ENCODE data around the gene LRIG1.

Gene LRIG1

GRCh38 chr3:66401675-66402491, 98.9 kb downstream of the LRIG1 start:
- Histone ChIP-seq H3K27me3 (ENCODE audit: insufficient read depth, poor library complexity, severe bottlenecking) (no peaks in the 10 kb centered on the region), H3K4me3 (replicated peaks; ENCODE audit: insufficient read depth, low read length) (no peak overlapping the region), H3K27ac (replicated peaks) (no peak overlapping the region)
- no peak for DNase-seq (ENCODE audit: low read depth in 1 of 2, low spot score in 1 of 2)
- TF ChIP-seq REST (IDR thresholded peaks at IDR 0.05; ENCODE audit: insufficient replicate concordance, low read depth) (no peak), CTCF (IDR thresholded peaks at IDR 0.05; ENCODE audit: insufficient read depth, low read length) (no peak), GABPA (IDR thresholded peaks at IDR 0.05; ENCODE audit: low read depth) (no peak), POLR2AphosphoS5 (IDR thresholded peaks at IDR 0.05; ENCODE audit: low read depth) (no peak)

GRCh38 chr3:66401157-66401550, 99.7 kb downstream of the LRIG1 start:
- DNase-seq (ENCODE audit: low read depth in 1 of 2, low spot score in 1 of 2) = no peak
- no peak overlapping the region for H3K27ac ChIP-seq (replicated peaks)
- no peak overlapping the region for H3K4me3 ChIP-seq (replicated peaks; ENCODE audit: insufficient read depth, low read length)
- TF ChIP-seq CTCF (IDR thresholded peaks at IDR 0.05; ENCODE audit: insufficient read depth, low read length) (no peak), GABPA (IDR thresholded peaks at IDR 0.05; ENCODE audit: low read depth) (no peak), SPI1 (IDR thresholded peaks at IDR 0.05; ENCODE audit: borderline replicate concordance, low read depth) (no peak), POLR2AphosphoS5 (IDR thresholded peaks at IDR 0.05; ENCODE audit: low read depth) (no peak), REST (IDR thresholded peaks at IDR 0.05; ENCODE audit: insufficient replicate concordance, low read depth) (no peak)
- H3K27me3 ChIP-seq (ENCODE audit: insufficient read depth, poor library complexity, severe bottlenecking) = no peaks in the 10 kb centered on the region

GRCh38 chr3:66400411-66401156, 100.2 kb downstream of the LRIG1 start:
- Histone ChIP-seq H3K27me3 (ENCODE audit: insufficient read depth, poor library complexity, severe bottlenecking) (no peaks in the 10 kb centered on the region), H3K4me3 (replicated peaks; ENCODE audit: insufficient read depth, low read length) (no peak overlapping the region), H3K27ac (replicated peaks) (no peak overlapping the region)
- TF ChIP-seq REST (IDR thresholded peaks at IDR 0.05; ENCODE audit: insufficient replicate concordance, low read depth) (no peak), POLR2AphosphoS5 (IDR thresholded peaks at IDR 0.05; ENCODE audit: low read depth) (no peak), SPI1 (IDR thresholded peaks at IDR 0.05; ENCODE audit: borderline replicate concordance, low read depth) (no peak), GABPA (IDR thresholded peaks at IDR 0.05; ENCODE audit: low read depth) (no peak), CTCF (IDR thresholded peaks at IDR 0.05; ENCODE audit: insufficient read depth, low read length) (no peak)
- DNase-seq (ENCODE audit: low read depth in 1 of 2, low spot score in 1 of 2) = no peak
